Left ventricle myocardium inferior (tissue), 1 donor: ENCODE measurements around the gene KCNA1. TPM values are rescaled to one million over a fixed set of nuclear protein-coding genes. Genes with fewer than 3 reads are reported as not detected.

ENCODE experiments used
- DNase-seq: peaks from one replicate; pipeline ENCODE4 v3.0.0-alpha.2; 2020
- H3K27ac ChIP-seq: fragments of 200-600 bp; replicated peaks from 2 replicates; pipeline ENCODE4 v1.8.0; 2021
- H3K27me3 ChIP-seq: fragments of 200-600 bp; 2 replicates; pipeline ENCODE4 v1.8.0; 2021; ENCODE audit warnings: low read depth
- H3K36me3 ChIP-seq: fragments of 200-600 bp; 2 replicates; pipeline ENCODE4 v1.8.0; 2021
- H3K4me1 ChIP-seq: fragments of 200-600 bp; 2 replicates; pipeline ENCODE4 v1.8.0; 2021
- H3K4me3 ChIP-seq: fragments of 200-600 bp; 2 replicates; pipeline ENCODE4 v1.8.0; 2021; ENCODE audit warnings: mild to moderate bottlenecking, moderate library complexity
- H3K9me3 ChIP-seq: fragments of 200-600 bp; replicated peaks from 2 replicates; pipeline ENCODE4 v1.8.0; 2021
- CTCF ChIP-seq: fragments of 200-600 bp; IDR thresholded peaks from 2 replicates; pipeline ENCODE4 v1.8.0; 2021; ENCODE audit warnings: antibody characterized with exemption, mild to moderate bottlenecking, borderline replicate concordance
- intact Hi-C: fragments of 100-400 bp; cut with micrococcal nuclease; formaldehyde crosslinking; loops from one replicate; pipeline ENCODE4 v1.11.0; 2022
- total RNA-seq: library from RNA; stranded (reverse); fragmentation: NEBNext Ultra II Directional; extraction: Animal tissue kit (Norgen Biotek cat#: 25700); gene quantifications from one replicate; pipeline ENCODE4 v1.2.1, GENCODE V29; 2021
- donor health status: DM: no; HTN: yes; CAD: no; lungs with severe emphysema.

KCNA1 gene
- total RNA-seq, 1 donor from 2014 or later: not detected

- Histone ChIP-seq H3K9me3 (peaks cover 4% of the 10 kb centered on the region), H3K27ac (no peak overlapping the region), H3K36me3 (no peaks in the 10 kb centered on the region), H3K27me3 (peaks cover 59% of the 10 kb centered on the region), H3K4me1 (no peaks in the 10 kb centered on the region), H3K4me3 (no peak overlapping the region)
- no peak for TF ChIP-seq CTCF
- DNase-seq: no peak
- intact Hi-C loops: no loop called here
Observed at GRCh38 chr12:4900327-4900726, 9.4 kb upstream of the KCNA1 start.

GRCh38 chr12:4905316-4905715 lies 4.4 kb upstream of the KCNA1 start:
- Histone ChIP-seq H3K9me3 (peaks cover 4% of the 10 kb centered on the region), H3K27ac (no peak overlapping the region), H3K4me3 (no peak overlapping the region), H3K36me3 (no peaks in the 10 kb centered on the region), H3K27me3 (peaks cover 90% of the 10 kb centered on the region), H3K4me1 (peaks cover 17% of the 10 kb centered on the region)
- intact Hi-C loops: no loop called here
- no peak for TF ChIP-seq CTCF
- DNase-seq: no peak

- Histone ChIP-seq H3K9me3 (no peaks in the 10 kb centered on the region), H3K27me3 (peaks cover 100% of the 10 kb centered on the region), H3K4me1 (peaks cover 28% of the 10 kb centered on the region), H3K4me3 (peak overlapping the region; percentile 60), H3K27ac (no peak overlapping the region), H3K36me3 (no peaks in the 10 kb centered on the region)
- DNase-seq: no peak
- TF ChIP-seq CTCF: peak; percentile 19
- intact Hi-C loops: no loop called here
Observed at GRCh38 chr12:4908684-4909409, 858 bp upstream of the KCNA1 start.

- Histone ChIP-seq H3K9me3 (no peaks in the 10 kb centered on the region), H3K4me1 (peaks cover 28% of the 10 kb centered on the region), H3K36me3 (no peaks in the 10 kb centered on the region), H3K4me3 (peak overlapping the region; percentile 60), H3K27me3 (peaks cover 100% of the 10 kb centered on the region), H3K27ac (no peak overlapping the region)
- intact Hi-C loops: no loop called here
- no peak for DNase-seq
- no peak for TF ChIP-seq CTCF
Observed at GRCh38 chr12:4909410-4909733, 333 bp upstream of the KCNA1 start.

GRCh38 chr12:4910502-4911315 lies 1.0 kb downstream of the KCNA1 start:
- intact Hi-C loops: no loop called here
- H3K9me3 ChIP-seq: no peaks in the 10 kb centered on the region
- no peak for DNase-seq
- H3K27me3 ChIP-seq: peaks cover 100% of the 10 kb centered on the region
- H3K27ac ChIP-seq: no peak overlapping the region
- no peak for TF ChIP-seq CTCF
- H3K4me3 ChIP-seq: peak overlapping the region; percentile 60
- peaks cover 28% of the 10 kb centered on the region for H3K4me1 ChIP-seq
- H3K36me3 ChIP-seq: no peaks in the 10 kb centered on the region
